HCT116 (cell line): ENCODE results near the gene DDX6. TPM values are rescaled to one million over a fixed set of nuclear protein-coding genes. Genes with fewer than 3 reads are reported as not detected.
A peak's percentile ranks its signal among the peaks of the same experiment; 100 is the strongest.
"Not testable (repeated sequence)": the region's sequence is repeated elsewhere in the genome, so short reads cannot be mapped to it uniquely, and the experiment has no call there.

Experiments used
- ATAC-seq: fragments of 200-7000 bp; cut with Tn5 transposase; 2 replicates; pipeline ENCODE4 v1.9.1; 2020; ENCODE audit warnings: mild to moderate bottlenecking, moderate library complexity
- BruUV-seq: library from RNA; stranded (reverse); fragments of 400-500 nt; replicated peaks from 2 replicates; lab custom pipeline; 2021; lab: Mats Ljungman, UMichigan
- CTCF ChIA-PET: fragments of 300-600 bp; sonication (Branson Sonifier 250); formaldehyde crosslinking; loops from one replicate; lab custom pipeline; 2021; ENCODE audit warnings: antibody characterized with exemption; lab: Charles Lee
- POLR2A ChIA-PET: fragments of 300-600, 350-600 bp; sonication (Branson Sonifier 250); formaldehyde crosslinking; loops from one replicate; lab custom pipeline; 2021; ENCODE audit warnings: antibody characterized with exemption; lab: Charles Lee
- RAD21 ChIA-PET, 2 experiments: fragments of 300-600 bp; sonication (Branson Sonifier 250); formaldehyde crosslinking; loops; one replicate each; lab custom pipeline; 2023; ENCODE audit warnings: low total read pairs in 2 of 2; ENCODE audit not compliant: uncharacterized antibody in 2 of 2, unreplicated experiment in 2 of 2, low non-redundant PET in 1 of 2; lab: Charles Lee
- DNase-seq: peaks from one replicate; pipeline ENCODE4 v3.0.0-alpha.2; 2010; ENCODE audit warnings: low read depth, low spot score
- H2AFZ ChIP-seq: fragments of 200-600 bp; shearing (Covaris generic), sonication (generic); 2 replicates; pipeline ENCODE4 v1.6.1; 2017; ENCODE audit warnings: low read depth, mixed run types, mixed read lengths, antibody characterized with exemption, low read length; ENCODE audit not compliant: poor library complexity, severe bottlenecking
- H3K27ac ChIP-seq: 2 replicates; pipeline ENCODE4 v1.5.1; 2012; ENCODE audit warnings: low read depth, low read length
- H3K27me3 ChIP-seq: fragments of 200-600 bp; sonication (generic); 2 replicates; pipeline ENCODE4 v1.6.1; 2016; ENCODE audit warnings: mixed run types, low read length, mixed read lengths; ENCODE audit not compliant: insufficient read depth
- H3K36me3 ChIP-seq, 2 experiments: fragments of 200-500 bp in 1 of 2; fragments of 200-600 bp in 1 of 2; sonication (Bioruptor generic) in 1 of 2; sonication (generic) in 1 of 2; 2 replicates each; pipeline versions ENCODE4 v1.5.1 to v1.6.1; 2014 to 2016; ENCODE audit warnings: low read length in 2 of 2, inconsistent platforms in 1 of 2, mixed read lengths in 1 of 2, mixed run types in 1 of 2; ENCODE audit not compliant: insufficient read depth in 2 of 2, control insufficient read depth in 1 of 2
- H3K4me1 ChIP-seq, 2 experiments: fragments of 200-600 bp in 1 of 2; sonication (generic) in 1 of 2; 2 replicates each; pipeline versions ENCODE4 v1.5.1 to v1.6.1; 2012 to 2017; ENCODE audit warnings: low read length in 2 of 2, inconsistent platforms in 1 of 2, mild to moderate bottlenecking in 1 of 2, mixed read lengths in 1 of 2, mixed run types in 1 of 2, moderate library complexity in 1 of 2; ENCODE audit not compliant: insufficient read depth in 2 of 2, control insufficient read depth in 1 of 2
- H3K4me2 ChIP-seq: fragments of 200-600 bp; sonication (generic); 2 replicates; pipeline ENCODE4 v1.6.1; 2017; ENCODE audit warnings: mixed run types, low read length, mixed read lengths
- H3K4me3 ChIP-seq, 2 experiments: fragments of 200-600 bp in 1 of 2; sonication (generic) in 1 of 2; replicated peaks in 1 of 2; 2 replicates each; pipeline ENCODE4 v1.5.1; 2011 to 2016; ENCODE audit warnings: low read length in 2 of 2, control low read depth in 1 of 2, low read depth in 1 of 2, mild to moderate bottlenecking in 1 of 2, mixed read lengths in 1 of 2, mixed run types in 1 of 2
- H3K79me2 ChIP-seq: fragments of 200-600 bp; sonication (generic); 2 replicates; pipeline ENCODE4 v1.6.1; 2017; ENCODE audit warnings: mild to moderate bottlenecking, mixed run types, low read length, moderate library complexity, mixed read lengths; ENCODE audit not compliant: insufficient read depth
- H3K9ac ChIP-seq: fragments of 200-600 bp; sonication (generic); 2 replicates; pipeline ENCODE4 v1.6.1; 2016; ENCODE audit warnings: low read length, mixed read lengths
- H3K9me2 ChIP-seq: fragments of 200-600 bp; sonication (generic), shearing (Covaris generic); 2 replicates; pipeline ENCODE4 v1.6.1; 2017; ENCODE audit warnings: mixed run types, mild to moderate bottlenecking, moderate library complexity; ENCODE audit not compliant: insufficient read depth
- H3K9me3 ChIP-seq, 2 experiments: fragments of 200-500 bp in 1 of 2; fragments of 200-600 bp in 1 of 2; sonication (Bioruptor generic) in 1 of 2; sonication (generic) in 1 of 2; 2 replicates each; pipeline ENCODE4 v1.6.1; 2014 to 2017; ENCODE audit warnings: low read length in 2 of 2, mixed read lengths in 2 of 2, inconsistent platforms in 1 of 2, low read depth in 1 of 2, mild to moderate bottlenecking in 1 of 2, mixed run types in 1 of 2, moderate library complexity in 1 of 2; ENCODE audit not compliant: control insufficient read depth in 1 of 2, insufficient read depth in 1 of 2
- H4K20me1 ChIP-seq: fragments of 200-600 bp; sonication (generic), shearing (Covaris generic); 2 replicates; pipeline ENCODE4 v1.6.1; 2017; ENCODE audit warnings: mixed run types, mild to moderate bottlenecking, moderate library complexity; ENCODE audit not compliant: insufficient read depth
- CBX3 ChIP-seq: IDR thresholded peaks from 2 replicates; pipeline ENCODE4 v1.6.1; 2012; ENCODE audit warnings: low read depth
- ELF1 ChIP-seq: IDR thresholded peaks from 2 replicates; pipeline ENCODE4 v1.6.1; 2012; ENCODE audit warnings: low read depth, borderline replicate concordance
- FOSL1 ChIP-seq: IDR thresholded peaks from 2 replicates; pipeline ENCODE4 v1.6.1; 2012; ENCODE audit warnings: low read depth
- intact Hi-C: fragments of 100-400 bp; cut with micrococcal nuclease; formaldehyde crosslinking; loops from 2 replicates; pipeline ENCODE4 v1.10.0; 2022
- total RNA-seq: library from RNA; stranded (reverse); gene quantifications from one replicate; pipeline ENCODE4 v1.2.1, GENCODE V29; 2021; ENCODE audit not compliant: unreplicated experiment
- TF ChIP-seq, protein P1 (sequence below), 3 experiments: fragments of 200-600 bp in 1 of 3; sonication (generic) in 1 of 3; IDR thresholded peaks in 2 of 3; conservative IDR thresholded peaks in 1 of 3; 2 replicates each; pipeline ENCODE4 v1.5.1; 2012 to 2017; ENCODE audit warnings: low read depth in 2 of 3, low read length in 2 of 3, antibody characterized with exemption in 1 of 3, borderline replicate concordance in 1 of 3, control low read depth in 1 of 3, mild to moderate bottlenecking in 1 of 3, mixed read lengths in 1 of 3, mixed run types in 1 of 3, moderate library complexity in 1 of 3; ENCODE audit not compliant: insufficient read depth in 1 of 3
- TF ChIP-seq, protein P2 (sequence below): IDR thresholded peaks from 2 replicates; pipeline ENCODE4 v1.6.1; 2012

Gene DDX6
- total RNA-seq, 1 experiment from 2014 or later: 150 TPM

DNA sequence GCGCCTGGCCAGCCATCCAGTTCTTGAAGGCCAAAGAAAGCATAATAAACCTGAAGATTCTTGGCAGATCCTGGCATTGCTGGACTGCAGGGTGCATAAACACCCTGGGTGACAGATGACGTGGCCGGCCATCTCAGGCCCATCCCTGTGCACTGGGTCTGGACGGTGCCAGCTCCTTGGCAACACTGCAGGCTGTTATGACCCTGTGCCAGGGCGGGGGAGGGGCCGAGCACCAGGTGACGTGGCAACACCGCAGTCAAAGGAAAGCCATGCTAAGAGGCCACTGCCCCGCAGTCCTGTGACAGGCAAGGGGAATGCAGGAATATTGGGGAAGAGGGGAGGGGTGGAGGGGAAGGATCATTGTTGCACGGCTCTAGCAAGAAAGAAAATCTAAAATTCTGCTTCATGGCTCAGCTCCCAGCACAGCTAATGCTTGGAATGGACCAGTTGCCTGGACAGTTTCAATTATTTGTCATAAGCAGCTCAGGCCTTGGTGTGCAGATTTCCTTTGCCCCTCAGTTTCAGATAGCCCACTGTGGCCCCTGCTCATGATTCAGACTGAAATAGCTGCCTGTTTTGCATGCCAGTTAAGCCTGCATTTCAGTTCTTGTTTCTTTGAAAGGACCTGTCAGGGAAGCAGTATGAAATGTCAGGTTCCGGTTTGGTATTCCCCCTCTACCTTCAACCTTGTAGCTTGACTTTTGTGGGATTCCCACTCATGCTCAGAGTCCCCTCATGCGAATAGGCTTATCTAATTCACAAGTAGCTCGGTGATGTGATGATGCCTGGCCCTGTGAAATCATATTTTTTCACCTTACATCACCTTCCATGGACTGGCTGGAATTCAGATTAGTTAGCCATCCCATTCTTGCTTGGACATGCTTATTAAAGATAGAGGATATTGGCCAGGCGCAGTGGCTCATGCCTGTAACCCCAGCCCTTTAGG, 29.7 kb upstream of the DDX6 start:
- RAD21 ChIA-PET: no interaction called here
- peak; percentile 72 for TF ChIP-seq CBX3
- TF ChIP-seq, protein P1, sequence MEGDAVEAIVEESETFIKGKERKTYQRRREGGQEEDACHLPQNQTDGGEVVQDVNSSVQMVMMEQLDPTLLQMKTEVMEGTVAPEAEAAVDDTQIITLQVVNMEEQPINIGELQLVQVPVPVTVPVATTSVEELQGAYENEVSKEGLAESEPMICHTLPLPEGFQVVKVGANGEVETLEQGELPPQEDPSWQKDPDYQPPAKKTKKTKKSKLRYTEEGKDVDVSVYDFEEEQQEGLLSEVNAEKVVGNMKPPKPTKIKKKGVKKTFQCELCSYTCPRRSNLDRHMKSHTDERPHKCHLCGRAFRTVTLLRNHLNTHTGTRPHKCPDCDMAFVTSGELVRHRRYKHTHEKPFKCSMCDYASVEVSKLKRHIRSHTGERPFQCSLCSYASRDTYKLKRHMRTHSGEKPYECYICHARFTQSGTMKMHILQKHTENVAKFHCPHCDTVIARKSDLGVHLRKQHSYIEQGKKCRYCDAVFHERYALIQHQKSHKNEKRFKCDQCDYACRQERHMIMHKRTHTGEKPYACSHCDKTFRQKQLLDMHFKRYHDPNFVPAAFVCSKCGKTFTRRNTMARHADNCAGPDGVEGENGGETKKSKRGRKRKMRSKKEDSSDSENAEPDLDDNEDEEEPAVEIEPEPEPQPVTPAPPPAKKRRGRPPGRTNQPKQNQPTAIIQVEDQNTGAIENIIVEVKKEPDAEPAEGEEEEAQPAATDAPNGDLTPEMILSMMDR (IDR thresholded peaks at IDR 0.05 in 2 of 3, conservative IDR thresholded peaks at IDR 0.05 in 1 of 3; ENCODE audit: borderline replicate concordance in 1 of 3, insufficient read depth in 1 of 3, low read depth in 2 of 3, low read length in 2 of 3): no peak
- TF ChIP-seq FOSL1: peak; percentile 28; the same call in 1 of the 2 replicates
- TF ChIP-seq ELF1: no peak
- TF ChIP-seq, protein P2, sequence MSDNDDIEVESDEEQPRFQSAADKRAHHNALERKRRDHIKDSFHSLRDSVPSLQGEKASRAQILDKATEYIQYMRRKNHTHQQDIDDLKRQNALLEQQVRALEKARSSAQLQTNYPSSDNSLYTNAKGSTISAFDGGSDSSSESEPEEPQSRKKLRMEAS: peak; percentile 38; the same call in 1 of the 2 replicates
- intact Hi-C loops: no loop called here
- Histone ChIP-seq H3K4me2 (peak overlapping the region; percentile 68), H3K9ac (peak overlapping the region; percentile 17; the same call in 1 of the 2 replicates), H3K36me3 (no peaks in the 10 kb centered on the region), H3K9me2 (no peaks in the 10 kb centered on the region), H3K4me1 (peaks cover 15 to 21% of the 10 kb centered on the region in 2 experiments), H3K79me2 (no peaks in the 10 kb centered on the region), H2AFZ (peak overlapping the region; percentile 92), H3K9me3 (no peaks in the 10 kb centered on the region), H3K27ac (peak overlapping the region; percentile 9), H3K27me3 (no peaks in the 10 kb centered on the region), H4K20me1 (no peaks in the 10 kb centered on the region), H3K4me3 (peak overlapping the region; percentile 1 to 25; a peak in 3 of 4 replicates)
- POLR2A ChIA-PET: interaction anchor here (1.3 to 2.7 kb wide), 3 partner anchors 11 to 31 kb away, joined by 3 to 14 read pairs (median 4); no protein-coding TSS in a partner anchor
- peak; percentile 96 for ATAC-seq
- peak; percentile 50 for DNase-seq
- CTCF ChIA-PET: interaction anchor here (0.6 to 1.6 kb wide), 4 partner anchors 10 to 107 kb away, joined by 3 to 5 read pairs (median 4); no protein-coding TSS in a partner anchor
- BruUV-seq: no TSS peak

DNA sequence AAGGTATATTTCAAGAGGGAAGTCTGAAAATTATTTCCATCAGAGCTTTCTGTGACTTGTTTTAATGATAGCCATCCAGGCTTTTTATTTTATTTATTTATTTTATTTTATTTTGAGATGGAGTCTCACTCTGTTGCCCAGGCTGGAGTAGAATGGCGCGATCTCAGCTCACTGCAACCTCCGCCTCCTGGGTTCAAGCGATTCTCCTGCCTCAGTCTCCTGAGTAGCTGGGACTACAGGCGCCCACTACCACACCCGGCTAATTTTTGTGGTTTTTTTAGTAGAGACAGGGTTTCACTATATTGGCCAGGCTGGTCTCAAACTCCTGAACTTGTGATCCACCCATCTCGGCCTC, 29.0 kb upstream of the DDX6 start:
- CTCF ChIA-PET: interaction anchor here (0.6 to 1.6 kb wide), 4 partner anchors 10 to 108 kb away, joined by 3 to 5 read pairs (median 4); no protein-coding TSS in a partner anchor
- BruUV-seq, ATAC-seq, RAD21 ChIA-PET, H3K79me2 ChIP-seq, intact Hi-C loops, H3K9me2 ChIP-seq, H3K9me3 ChIP-seq, H3K27me3 ChIP-seq, H4K20me1 ChIP-seq, DNase-seq, H3K36me3 ChIP-seq: not testable (repeated sequence)
- POLR2A ChIA-PET: interaction anchor here (1.3 to 2.7 kb wide), 3 partner anchors 12 to 27 kb away, joined by 3 to 14 read pairs (median 3); no protein-coding TSS in a partner anchor
- Histone ChIP-seq H3K4me3 (peak overlapping the region in 1 of 2 experiments; percentile 25; a peak in 1 of 4 replicates), H3K4me2 (peak overlapping the region; percentile 68), H3K4me1 (peaks cover 15 to 21% of the 10 kb centered on the region in 2 experiments), H2AFZ (peak overlapping the region; percentile 93), H3K9ac (0 out of 2 replicates have a peak overlapping the region, but pooled peaks have one; percentile 17), H3K27ac (0 out of 2 replicates have a peak overlapping the region, but pooled peaks have one; percentile 9)
